ENCODE results near the gene FHOD3. TPM values are rescaled to one million over a fixed set of nuclear protein-coding genes. Genes with fewer than 3 reads are reported as not detected.

FHOD3 gene
- total and polyA plus RNA-seq, 2 of the 8 experiments (the other 6 are each of a cell fraction or from before 2014, with no cell fraction given): 9.7 to 10.5 TPM

DNA sequence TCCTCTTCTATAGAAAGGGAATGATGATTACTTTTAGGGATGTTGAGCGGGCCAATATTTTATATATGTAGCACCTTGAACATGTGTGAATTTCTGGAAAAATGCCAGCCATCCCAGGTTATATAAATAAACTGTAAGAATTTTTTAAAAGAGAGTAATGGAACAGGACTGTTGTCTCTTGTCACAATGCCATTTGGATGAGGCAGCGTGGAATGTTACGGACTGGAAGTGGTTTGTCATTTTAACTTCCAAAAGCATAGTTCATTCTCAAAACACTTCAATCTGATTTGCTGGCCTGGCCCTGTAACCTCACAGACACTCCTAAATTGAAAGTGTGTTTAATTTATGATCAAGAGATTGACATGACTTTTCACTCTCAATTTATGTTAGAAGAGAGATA, 460.5 kb downstream of the FHOD3 start (continued):
- TF ChIP-seq, protein P1, sequence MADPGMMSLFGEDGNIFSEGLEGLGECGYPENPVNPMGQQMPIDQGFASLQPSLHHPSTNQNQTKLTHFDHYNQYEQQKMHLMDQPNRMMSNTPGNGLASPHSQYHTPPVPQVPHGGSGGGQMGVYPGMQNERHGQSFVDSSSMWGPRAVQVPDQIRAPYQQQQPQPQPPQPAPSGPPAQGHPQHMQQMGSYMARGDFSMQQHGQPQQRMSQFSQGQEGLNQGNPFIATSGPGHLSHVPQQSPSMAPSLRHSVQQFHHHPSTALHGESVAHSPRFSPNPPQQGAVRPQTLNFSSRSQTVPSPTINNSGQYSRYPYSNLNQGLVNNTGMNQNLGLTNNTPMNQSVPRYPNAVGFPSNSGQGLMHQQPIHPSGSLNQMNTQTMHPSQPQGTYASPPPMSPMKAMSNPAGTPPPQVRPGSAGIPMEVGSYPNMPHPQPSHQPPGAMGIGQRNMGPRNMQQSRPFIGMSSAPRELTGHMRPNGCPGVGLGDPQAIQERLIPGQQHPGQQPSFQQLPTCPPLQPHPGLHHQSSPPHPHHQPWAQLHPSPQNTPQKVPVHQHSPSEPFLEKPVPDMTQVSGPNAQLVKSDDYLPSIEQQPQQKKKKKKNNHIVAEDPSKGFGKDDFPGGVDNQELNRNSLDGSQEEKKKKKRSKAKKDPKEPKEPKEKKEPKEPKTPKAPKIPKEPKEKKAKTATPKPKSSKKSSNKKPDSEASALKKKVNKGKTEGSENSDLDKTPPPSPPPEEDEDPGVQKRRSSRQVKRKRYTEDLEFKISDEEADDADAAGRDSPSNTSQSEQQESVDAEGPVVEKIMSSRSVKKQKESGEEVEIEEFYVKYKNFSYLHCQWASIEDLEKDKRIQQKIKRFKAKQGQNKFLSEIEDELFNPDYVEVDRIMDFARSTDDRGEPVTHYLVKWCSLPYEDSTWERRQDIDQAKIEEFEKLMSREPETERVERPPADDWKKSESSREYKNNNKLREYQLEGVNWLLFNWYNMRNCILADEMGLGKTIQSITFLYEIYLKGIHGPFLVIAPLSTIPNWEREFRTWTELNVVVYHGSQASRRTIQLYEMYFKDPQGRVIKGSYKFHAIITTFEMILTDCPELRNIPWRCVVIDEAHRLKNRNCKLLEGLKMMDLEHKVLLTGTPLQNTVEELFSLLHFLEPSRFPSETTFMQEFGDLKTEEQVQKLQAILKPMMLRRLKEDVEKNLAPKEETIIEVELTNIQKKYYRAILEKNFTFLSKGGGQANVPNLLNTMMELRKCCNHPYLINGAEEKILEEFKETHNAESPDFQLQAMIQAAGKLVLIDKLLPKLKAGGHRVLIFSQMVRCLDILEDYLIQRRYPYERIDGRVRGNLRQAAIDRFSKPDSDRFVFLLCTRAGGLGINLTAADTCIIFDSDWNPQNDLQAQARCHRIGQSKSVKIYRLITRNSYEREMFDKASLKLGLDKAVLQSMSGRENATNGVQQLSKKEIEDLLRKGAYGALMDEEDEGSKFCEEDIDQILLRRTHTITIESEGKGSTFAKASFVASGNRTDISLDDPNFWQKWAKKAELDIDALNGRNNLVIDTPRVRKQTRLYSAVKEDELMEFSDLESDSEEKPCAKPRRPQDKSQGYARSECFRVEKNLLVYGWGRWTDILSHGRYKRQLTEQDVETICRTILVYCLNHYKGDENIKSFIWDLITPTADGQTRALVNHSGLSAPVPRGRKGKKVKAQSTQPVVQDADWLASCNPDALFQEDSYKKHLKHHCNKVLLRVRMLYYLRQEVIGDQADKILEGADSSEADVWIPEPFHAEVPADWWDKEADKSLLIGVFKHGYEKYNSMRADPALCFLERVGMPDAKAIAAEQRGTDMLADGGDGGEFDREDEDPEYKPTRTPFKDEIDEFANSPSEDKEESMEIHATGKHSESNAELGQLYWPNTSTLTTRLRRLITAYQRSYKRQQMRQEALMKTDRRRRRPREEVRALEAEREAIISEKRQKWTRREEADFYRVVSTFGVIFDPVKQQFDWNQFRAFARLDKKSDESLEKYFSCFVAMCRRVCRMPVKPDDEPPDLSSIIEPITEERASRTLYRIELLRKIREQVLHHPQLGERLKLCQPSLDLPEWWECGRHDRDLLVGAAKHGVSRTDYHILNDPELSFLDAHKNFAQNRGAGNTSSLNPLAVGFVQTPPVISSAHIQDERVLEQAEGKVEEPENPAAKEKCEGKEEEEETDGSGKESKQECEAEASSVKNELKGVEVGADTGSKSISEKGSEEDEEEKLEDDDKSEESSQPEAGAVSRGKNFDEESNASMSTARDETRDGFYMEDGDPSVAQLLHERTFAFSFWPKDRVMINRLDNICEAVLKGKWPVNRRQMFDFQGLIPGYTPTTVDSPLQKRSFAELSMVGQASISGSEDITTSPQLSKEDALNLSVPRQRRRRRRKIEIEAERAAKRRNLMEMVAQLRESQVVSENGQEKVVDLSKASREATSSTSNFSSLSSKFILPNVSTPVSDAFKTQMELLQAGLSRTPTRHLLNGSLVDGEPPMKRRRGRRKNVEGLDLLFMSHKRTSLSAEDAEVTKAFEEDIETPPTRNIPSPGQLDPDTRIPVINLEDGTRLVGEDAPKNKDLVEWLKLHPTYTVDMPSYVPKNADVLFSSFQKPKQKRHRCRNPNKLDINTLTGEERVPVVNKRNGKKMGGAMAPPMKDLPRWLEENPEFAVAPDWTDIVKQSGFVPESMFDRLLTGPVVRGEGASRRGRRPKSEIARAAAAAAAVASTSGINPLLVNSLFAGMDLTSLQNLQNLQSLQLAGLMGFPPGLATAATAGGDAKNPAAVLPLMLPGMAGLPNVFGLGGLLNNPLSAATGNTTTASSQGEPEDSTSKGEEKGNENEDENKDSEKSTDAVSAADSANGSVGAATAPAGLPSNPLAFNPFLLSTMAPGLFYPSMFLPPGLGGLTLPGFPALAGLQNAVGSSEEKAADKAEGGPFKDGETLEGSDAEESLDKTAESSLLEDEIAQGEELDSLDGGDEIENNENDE (IDR thresholded peaks at IDR 0.05; ENCODE audit: insufficient replicate concordance, low read length): no peak
- no peak for TF ChIP-seq FOSL1 (IDR thresholded peaks at IDR 0.05; ENCODE audit: insufficient read depth, low read depth, low read length)
- TF ChIP-seq, protein P2, sequence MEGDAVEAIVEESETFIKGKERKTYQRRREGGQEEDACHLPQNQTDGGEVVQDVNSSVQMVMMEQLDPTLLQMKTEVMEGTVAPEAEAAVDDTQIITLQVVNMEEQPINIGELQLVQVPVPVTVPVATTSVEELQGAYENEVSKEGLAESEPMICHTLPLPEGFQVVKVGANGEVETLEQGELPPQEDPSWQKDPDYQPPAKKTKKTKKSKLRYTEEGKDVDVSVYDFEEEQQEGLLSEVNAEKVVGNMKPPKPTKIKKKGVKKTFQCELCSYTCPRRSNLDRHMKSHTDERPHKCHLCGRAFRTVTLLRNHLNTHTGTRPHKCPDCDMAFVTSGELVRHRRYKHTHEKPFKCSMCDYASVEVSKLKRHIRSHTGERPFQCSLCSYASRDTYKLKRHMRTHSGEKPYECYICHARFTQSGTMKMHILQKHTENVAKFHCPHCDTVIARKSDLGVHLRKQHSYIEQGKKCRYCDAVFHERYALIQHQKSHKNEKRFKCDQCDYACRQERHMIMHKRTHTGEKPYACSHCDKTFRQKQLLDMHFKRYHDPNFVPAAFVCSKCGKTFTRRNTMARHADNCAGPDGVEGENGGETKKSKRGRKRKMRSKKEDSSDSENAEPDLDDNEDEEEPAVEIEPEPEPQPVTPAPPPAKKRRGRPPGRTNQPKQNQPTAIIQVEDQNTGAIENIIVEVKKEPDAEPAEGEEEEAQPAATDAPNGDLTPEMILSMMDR (IDR thresholded peaks at IDR 0.05; ENCODE audit: control extremely low read depth in 1 of 3, insufficient read depth in 1 of 3, low read depth in 1 of 3, low read length in 3 of 3): no peak
- no peak for TF ChIP-seq YY1 (IDR thresholded peaks at IDR 0.05; ENCODE audit: low read depth, low read length)
- no peak for TF ChIP-seq TCF12 (IDR thresholded peaks at IDR 0.05; ENCODE audit: low read depth, low read length)
- no peak for TF ChIP-seq EP300 (IDR thresholded peaks at IDR 0.05; ENCODE audit: borderline replicate concordance in 1 of 2, low read depth in 2 of 2, low read length in 2 of 2)
